HG03060 (cell line): ENCODE measurements around the gene RBBP8NL.

Experiments
- ATAC-seq: cut with Tn5 transposase; IDR thresholded peaks from one replicate; pipeline ENCODE4 v1.9.1; 2021; ENCODE audit warnings: low read depth, moderate number of reproducible peaks; ENCODE audit not compliant: unreplicated experiment

RBBP8NL gene

GRCh38 chr20:62427172-62428001, at the start of gene RBBP8NL:
TSS of gene RBBP8NL (minus strand) at chr20:62427539. CDS start at chr20:62419647, 7,892 bp downstream.
- ATAC-seq = no peak

- ATAC-seq = no peak
Measured at GRCh38 chr20:62476056-62476838, 48.9 kb upstream of the RBBP8NL start.

GRCh38 chr20:62475772-62476055, 48.4 kb upstream of the RBBP8NL start, which contains the start of gene GATA5:
TSS of gene GATA5 (minus strand) at chr20:62475995. CDS start at chr20:62475521, 474 bp downstream.
- no peak for ATAC-seq

- no peak for ATAC-seq
Measured at GRCh38 chr20:62475027-62475771, 47.9 kb upstream of the RBBP8NL start.

- ATAC-seq = no peak
Measured at GRCh38 chr20:62474604-62475026, 47.3 kb upstream of the RBBP8NL start.

GRCh38 chr20:62473717-62474603, 46.6 kb upstream of the RBBP8NL start:
- no peak for ATAC-seq

GRCh38 chr20:62472941-62473585, 45.7 kb upstream of the RBBP8NL start:
- ATAC-seq = no peak

- no peak for ATAC-seq
Measured at GRCh38 chr20:62472138-62472940, 45.0 kb upstream of the RBBP8NL start.

- no peak for ATAC-seq
Measured at GRCh38 chr20:62470459-62470858, 43.1 kb upstream of the RBBP8NL start.

GRCh38 chr20:62470001-62470400, 42.7 kb upstream of the RBBP8NL start:
- no peak for ATAC-seq

GRCh38 chr20:62469352-62469751, 42.0 kb upstream of the RBBP8NL start:
- no peak for ATAC-seq

- no peak for ATAC-seq
Measured at GRCh38 chr20:62466806-62467537, 39.6 kb upstream of the RBBP8NL start.

GRCh38 chr20:62466072-62466760, 38.9 kb upstream of the RBBP8NL start:
- ATAC-seq = no peak

- no peak for ATAC-seq
Measured at GRCh38 chr20:62464990-62465389, 37.7 kb upstream of the RBBP8NL start.

GRCh38 chr20:62464425-62464770, 37.1 kb upstream of the RBBP8NL start:
- ATAC-seq = no peak

- no peak for ATAC-seq
Measured at GRCh38 chr20:62463651-62464424, 36.5 kb upstream of the RBBP8NL start.
